ENCODE measurements around the gene HOXD9. TPM values are rescaled to one million over a fixed set of nuclear protein-coding genes. Genes with fewer than 3 reads are reported as not detected.

The HOXD9 gene
- total RNA-seq, 2 donors from 2014 or later = 0.33 to 1.6 TPM

DNA sequence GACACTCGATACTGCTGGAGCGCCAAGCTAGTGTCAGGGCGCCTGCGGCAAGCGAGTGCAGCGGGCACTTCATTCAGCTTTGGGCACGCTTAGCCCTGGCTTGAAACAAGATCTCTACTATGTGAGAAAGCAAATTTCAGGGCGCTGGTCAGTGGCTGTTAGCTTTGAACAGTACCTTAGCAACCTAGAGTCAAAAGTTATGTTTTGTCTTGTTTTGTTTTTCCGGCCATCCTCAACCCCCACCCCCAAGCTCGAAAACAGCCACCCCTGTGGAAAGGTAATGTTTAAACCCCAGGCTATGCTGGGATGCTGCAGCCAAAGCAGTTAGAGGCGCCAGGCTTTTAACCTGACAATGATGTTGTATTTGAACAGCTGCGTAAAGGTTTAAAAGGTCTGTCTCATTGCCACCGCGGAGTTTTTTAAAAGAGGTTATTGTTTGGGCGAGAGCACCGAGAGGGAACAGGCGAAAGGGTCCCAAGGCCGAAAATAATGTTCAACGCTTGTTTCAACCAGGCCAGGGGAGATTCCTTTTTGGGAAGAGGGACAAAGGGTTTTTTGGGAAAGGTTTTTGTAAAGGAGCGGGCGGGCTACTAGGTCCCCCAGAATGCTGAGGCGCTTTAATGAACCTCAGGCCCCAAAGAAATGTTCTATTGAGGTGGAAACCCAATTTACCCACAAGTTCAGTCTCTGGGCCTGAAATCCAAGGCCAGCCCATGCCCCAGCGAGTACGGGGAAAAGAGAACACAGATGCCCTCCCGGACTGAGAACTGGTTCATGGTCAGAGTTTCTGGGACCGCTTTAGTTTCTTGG lies 8.2 kb upstream of the HOXD9 start:
- Histone ChIP-seq H3K4me1 (peaks cover 4% of the 10 kb centered on the region), H3K4me3 (no peak overlapping the region), H3K27me3 (peaks cover 0 to 70% of the 10 kb centered on the region in 2 donors), H3K36me3 (replicated peaks in 1 of 2; ENCODE audit: insufficient read depth in 1 of 2, low read depth in 2 of 2) (no peaks in the 10 kb centered on the region), H3K27ac (no peak overlapping the region), H3K9me3 (no peaks in the 10 kb centered on the region)
- TF ChIP-seq, protein P1, sequence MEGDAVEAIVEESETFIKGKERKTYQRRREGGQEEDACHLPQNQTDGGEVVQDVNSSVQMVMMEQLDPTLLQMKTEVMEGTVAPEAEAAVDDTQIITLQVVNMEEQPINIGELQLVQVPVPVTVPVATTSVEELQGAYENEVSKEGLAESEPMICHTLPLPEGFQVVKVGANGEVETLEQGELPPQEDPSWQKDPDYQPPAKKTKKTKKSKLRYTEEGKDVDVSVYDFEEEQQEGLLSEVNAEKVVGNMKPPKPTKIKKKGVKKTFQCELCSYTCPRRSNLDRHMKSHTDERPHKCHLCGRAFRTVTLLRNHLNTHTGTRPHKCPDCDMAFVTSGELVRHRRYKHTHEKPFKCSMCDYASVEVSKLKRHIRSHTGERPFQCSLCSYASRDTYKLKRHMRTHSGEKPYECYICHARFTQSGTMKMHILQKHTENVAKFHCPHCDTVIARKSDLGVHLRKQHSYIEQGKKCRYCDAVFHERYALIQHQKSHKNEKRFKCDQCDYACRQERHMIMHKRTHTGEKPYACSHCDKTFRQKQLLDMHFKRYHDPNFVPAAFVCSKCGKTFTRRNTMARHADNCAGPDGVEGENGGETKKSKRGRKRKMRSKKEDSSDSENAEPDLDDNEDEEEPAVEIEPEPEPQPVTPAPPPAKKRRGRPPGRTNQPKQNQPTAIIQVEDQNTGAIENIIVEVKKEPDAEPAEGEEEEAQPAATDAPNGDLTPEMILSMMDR (IDR thresholded peaks at IDR 0.05) = no peak
- no peak for ATAC-seq
- no peak for DNase-seq
- WGBS, 2 donors = 7 to 8% methylated on average over 21 to 26 of the region's 26 CpGs
- intact Hi-C loops (cut with DNase I) = no loop called here

DNA sequence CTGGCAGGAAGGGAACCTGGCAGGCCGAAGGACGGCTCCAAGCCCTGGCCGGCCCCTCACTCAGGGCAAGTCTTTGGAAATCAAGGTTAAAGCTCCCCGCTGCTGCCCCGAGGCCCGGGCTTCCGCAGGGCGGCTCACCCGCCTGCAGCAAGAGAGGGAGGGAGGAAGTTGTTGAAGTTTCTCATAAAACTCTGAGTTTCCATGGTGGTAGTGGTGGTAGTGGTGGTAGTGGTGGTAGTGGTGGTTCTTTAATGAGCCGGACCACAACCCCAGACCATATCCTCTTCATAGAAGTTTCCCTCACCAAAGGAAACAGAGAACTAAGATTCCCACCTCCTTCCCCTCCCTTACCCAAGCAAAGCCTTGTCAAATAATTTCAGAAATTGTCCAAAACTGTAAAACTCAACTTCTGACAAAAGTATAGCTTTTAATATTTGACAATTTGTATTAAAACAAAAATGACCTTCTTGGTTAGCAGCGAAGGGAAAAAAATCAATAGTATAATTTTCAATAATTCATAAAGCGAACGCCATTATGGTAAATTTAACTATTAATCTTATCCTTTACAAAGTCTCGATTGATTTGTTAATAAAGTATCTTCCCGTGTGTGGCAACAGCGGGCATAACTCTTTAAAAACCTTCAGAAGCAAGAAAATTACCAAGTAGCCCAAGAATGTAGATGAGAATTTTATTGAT lies 7.4 kb upstream of the HOXD9 start:
- Histone ChIP-seq H3K27me3 (peaks cover 0 to 73% of the 10 kb centered on the region in 2 donors), H3K9me3 (no peaks in the 10 kb centered on the region), H3K4me1 (peaks cover 4% of the 10 kb centered on the region), H3K27ac (no peak overlapping the region), H3K4me3 (no peak overlapping the region), H3K36me3 (replicated peaks in 1 of 2; ENCODE audit: insufficient read depth in 1 of 2, low read depth in 2 of 2) (no peaks in the 10 kb centered on the region)
- ATAC-seq = no peak
- TF ChIP-seq, protein P1 (IDR thresholded peaks at IDR 0.05) = no peak
- no peak for TF ChIP-seq POLR2A (IDR thresholded peaks at IDR 0.05)
- 12 to 18% methylated on average over 16 of the region's 16 CpGs for WGBS, 2 donors
- intact Hi-C loops (cut with DNase I) = no loop called here
- DNase-seq = no peak

DNA sequence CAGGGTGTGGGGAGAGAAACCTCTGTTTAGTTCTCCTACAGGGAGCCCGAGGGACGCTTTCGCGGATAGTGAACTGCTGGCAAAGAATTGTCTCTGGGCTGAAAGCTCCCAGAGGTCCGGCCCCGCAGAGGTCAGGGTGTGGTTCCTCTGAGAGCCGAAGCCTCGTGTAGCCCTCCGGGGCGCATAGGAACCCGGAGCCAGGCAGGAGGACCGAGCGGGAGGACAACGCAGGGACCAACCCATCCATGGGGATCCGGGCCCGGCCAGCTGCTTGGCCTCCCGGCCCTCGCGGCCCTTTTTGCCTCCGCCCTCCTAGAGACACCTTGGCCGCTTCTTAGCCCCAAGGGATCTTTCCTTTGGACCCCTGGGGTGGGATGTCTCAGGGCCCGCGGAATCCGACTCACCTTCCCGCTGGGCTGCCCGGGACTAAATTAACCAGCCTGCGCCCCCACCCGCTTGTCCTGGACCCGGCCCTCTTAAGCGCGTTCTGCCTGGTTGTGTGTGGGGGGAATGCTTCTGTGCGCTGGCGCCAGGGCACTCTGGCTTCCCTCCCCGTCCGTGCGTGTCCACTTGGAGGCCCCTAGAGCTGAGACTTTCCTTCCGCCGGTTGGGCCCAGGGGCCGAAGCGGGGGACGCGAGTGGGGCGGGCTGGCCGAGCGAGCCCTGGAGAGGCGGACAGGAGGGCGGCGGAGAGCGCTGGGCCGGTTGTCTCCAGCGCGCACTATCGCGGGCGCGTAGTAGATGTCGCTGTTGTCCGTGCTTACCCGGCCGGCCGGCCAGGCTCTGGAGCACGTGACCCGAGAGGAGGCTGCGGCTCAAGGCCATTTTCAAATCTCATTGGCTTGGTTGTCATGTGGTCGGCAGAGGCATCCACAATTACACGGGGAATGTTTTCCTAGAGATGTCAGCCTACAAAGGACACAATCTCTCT lies 6.4 kb upstream of the HOXD9 start, which contains the start of gene HOXD10:
Gene HOXD10, plus strand, starts transcription at position 896 of the 931 bp plus-strand sequence. CDS start 56 bp downstream, outside the sequence.
- H3K36me3 ChIP-seq (replicated peaks in 1 of 2; ENCODE audit: insufficient read depth in 1 of 2, low read depth in 2 of 2) = no peaks in the 10 kb centered on the region
- no peak within 1 kb of the TSS for H3K27ac ChIP-seq
- intact Hi-C loops (cut with DNase I) = no loop called here
- no peak for ATAC-seq
- peaks cover 0 to 74% of the 10 kb centered on the region in 2 donors for H3K27me3 ChIP-seq
- H3K4me1 ChIP-seq = peaks cover 4% of the 10 kb centered on the region
- no peak within 1 kb of the TSS for H3K4me3 ChIP-seq
- DNase-seq = no peak
- H3K9me3 ChIP-seq = no peaks in the 10 kb centered on the region
- WGBS, 2 donors = 4 to 9% methylated on average over 37 to 60 of the region's 66 CpGs
- TF ChIP-seq, protein P1 (IDR thresholded peaks at IDR 0.05) = no peak
- TF ChIP-seq POLR2A (IDR thresholded peaks at IDR 0.05) = no peak

DNA sequence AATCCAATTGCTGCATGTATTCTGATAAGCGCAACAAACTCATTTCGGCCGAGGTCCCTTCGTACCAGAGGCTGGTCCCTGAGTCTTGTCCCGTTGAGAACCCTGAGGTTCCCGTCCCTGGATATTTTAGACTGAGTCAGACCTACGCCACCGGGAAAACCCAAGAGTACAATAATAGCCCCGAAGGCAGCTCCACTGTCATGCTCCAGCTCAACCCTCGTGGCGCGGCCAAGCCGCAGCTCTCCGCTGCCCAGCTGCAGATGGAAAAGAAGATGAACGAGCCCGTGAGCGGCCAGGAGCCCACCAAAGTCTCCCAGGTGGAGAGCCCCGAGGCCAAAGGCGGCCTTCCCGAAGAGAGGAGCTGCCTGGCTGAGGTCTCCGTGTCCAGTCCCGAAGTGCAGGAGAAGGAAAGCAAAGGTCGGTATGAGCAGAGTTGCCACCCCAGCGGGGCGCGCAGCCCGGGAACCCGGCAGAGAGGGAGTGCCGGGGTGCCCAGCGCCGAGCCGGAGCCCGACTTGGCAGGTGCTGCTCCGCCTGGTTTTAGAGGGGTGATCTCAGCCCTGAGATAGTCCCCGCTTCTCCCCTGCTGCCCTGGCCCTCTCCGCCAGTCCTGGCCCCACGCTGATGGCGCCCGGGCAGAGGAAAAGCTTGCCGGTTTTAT lies 5.2 kb upstream of the HOXD9 start:
- no peaks in the 10 kb centered on the region for H3K9me3 ChIP-seq
- DNase-seq = no peak
- no peak for ATAC-seq
- no peaks in the 10 kb centered on the region for H3K36me3 ChIP-seq (replicated peaks in 1 of 2; ENCODE audit: insufficient read depth in 1 of 2, low read depth in 2 of 2)
- H3K27ac ChIP-seq = no peak overlapping the region
- intact Hi-C loops (cut with DNase I) = no loop called here
- no peak overlapping the region for H3K4me3 ChIP-seq
- TF ChIP-seq POLR2A (IDR thresholded peaks at IDR 0.05) = no peak
- TF ChIP-seq, protein P1 (IDR thresholded peaks at IDR 0.05) = no peak
- H3K27me3 ChIP-seq = peaks cover 0 to 74% of the 10 kb centered on the region in 2 donors
- 14% methylated on average over 22 to 40 of the region's 40 CpGs for WGBS, 2 donors
- H3K4me1 ChIP-seq = peaks cover 7% of the 10 kb centered on the region

All from body of pancreas (tissue), 4 donors.